OCI-LY7 (cell line): ENCODE measurements around the gene RFC3. TPM values are rescaled to one million over a fixed set of nuclear protein-coding genes. Genes with fewer than 3 reads are reported as not detected.

Source experiments
- BruUV-seq: library from RNA; stranded (reverse); fragments of 400-500 nt; replicated peaks from 2 replicates; lab custom pipeline; 2021; lab: Mats Ljungman, UMichigan
- CTCF ChIA-PET: fragments of 300-600 bp; sonication (Branson Sonifier 250); formaldehyde crosslinking; loops from one replicate; lab custom pipeline; 2022; ENCODE audit warnings: antibody characterized with exemption; ENCODE audit not compliant: unreplicated experiment; lab: Charles Lee
- POLR2A ChIA-PET: fragments of 300-600 bp; sonication (Branson Sonifier 250); formaldehyde crosslinking; loops from one replicate; lab custom pipeline; 2022; ENCODE audit warnings: antibody characterized with exemption; lab: Charles Lee
- DNase-seq: peaks from one replicate; pipeline ENCODE4 v3.0.0-alpha.2; 2015; ENCODE audit warnings: low spot score
- H2AFZ ChIP-seq: fragments of 200-600 bp; sonication (generic), shearing (Covaris generic); 2 replicates; pipeline ENCODE4 v1.6.1; 2014; ENCODE audit warnings: mild to moderate bottlenecking, antibody characterized with exemption, low read length, moderate library complexity
- H3K27ac ChIP-seq: fragments of 200-600 bp; sonication (generic); 2 replicates; pipeline ENCODE4 v1.5.1; 2014; ENCODE audit warnings: mixed run types, low read depth, mild to moderate bottlenecking, moderate library complexity, low read length, inconsistent platforms; ENCODE audit not compliant: poor library complexity, severe bottlenecking
- H3K36me3 ChIP-seq: fragments of 200-600 bp; sonication (generic); 2 replicates; pipeline ENCODE4 v1.6.1; 2014; ENCODE audit warnings: mild to moderate bottlenecking, antibody characterized with exemption, low read length, moderate library complexity, mixed read lengths; ENCODE audit not compliant: insufficient read depth
- H3K4me1 ChIP-seq: fragments of 200-600 bp; sonication (generic); 2 replicates; pipeline ENCODE4 v1.5.1; 2014; ENCODE audit warnings: mild to moderate bottlenecking, low read length; ENCODE audit not compliant: insufficient read depth, poor library complexity, severe bottlenecking
- H3K4me2 ChIP-seq: fragments of 200-600 bp; sonication (generic); 2 replicates; pipeline ENCODE4 v1.6.1; 2014; ENCODE audit warnings: mild to moderate bottlenecking, low read length
- H3K4me3 ChIP-seq: fragments of 200-600 bp; sonication (generic); 2 replicates; pipeline ENCODE4 v1.5.1; 2014; ENCODE audit warnings: mild to moderate bottlenecking, low read depth, low read length; ENCODE audit not compliant: poor library complexity, severe bottlenecking
- H3K79me2 ChIP-seq: fragments of 200-600 bp; sonication (generic); 2 replicates; pipeline ENCODE4 v1.6.1; 2016; ENCODE audit warnings: low read depth, mild to moderate bottlenecking, low read length, moderate library complexity, mixed read lengths; ENCODE audit not compliant: insufficient read depth
- H3K9me2 ChIP-seq: fragments of 200-600 bp; sonication (generic); 2 replicates; pipeline ENCODE4 v1.6.1; 2016; ENCODE audit warnings: mild to moderate bottlenecking, low read length, mixed read lengths; ENCODE audit not compliant: insufficient read depth
- H3K9me3 ChIP-seq: fragments of 200-600 bp; sonication (generic); 2 replicates; pipeline ENCODE4 v1.6.1; 2014; ENCODE audit warnings: mild to moderate bottlenecking, mixed run types, low read length, mixed read lengths
- H4K20me1 ChIP-seq: fragments of 200-600 bp; sonication (generic); 2 replicates; pipeline ENCODE4 v1.6.1; 2014; ENCODE audit warnings: mild to moderate bottlenecking, antibody characterized with exemption, low read length, moderate library complexity, mixed read lengths; ENCODE audit not compliant: insufficient read depth
- CTCF ChIP-seq: fragments of 200-600 bp; sonication (generic); conservative IDR thresholded peaks from 2 replicates; pipeline ENCODE4 v1.5.1; 2014; ENCODE audit warnings: mild to moderate bottlenecking, antibody characterized with exemption, low read length, moderate library complexity, mixed read lengths
- EZH2phosphoT487 ChIP-seq: fragments of 200-600 bp; sonication (generic); IDR thresholded peaks from 2 replicates; pipeline ENCODE4 v1.6.1; 2018; ENCODE audit warnings: low read depth, borderline replicate concordance, mild to moderate bottlenecking, mixed run types, antibody characterized with exemption, low read length, moderate library complexity, mixed read lengths
- intact Hi-C: fragments of 100-400 bp; cut with micrococcal nuclease; formaldehyde crosslinking; loops from one replicate; pipeline ENCODE4 v1.10.0; 2022; ENCODE audit not compliant: unreplicated experiment
- total RNA-seq, 2 experiments: library from RNA; depleted of rRNA in 1 of 2; stranded (reverse); fragments of >200 nt in 1 of 2; shearing (Covaris generic) in 1 of 2; gene quantifications; 2 replicates each; pipeline ENCODE4 v1.2.3, GENCODE V29; 2014 to 2022

The RFC3 gene
- total RNA-seq, 2 experiments from 2014 or later, result 108 to 118 TPM

GRCh38 chr13:33849211-33849610 lies 31.3 kb downstream of the RFC3 start:
- Histone ChIP-seq H3K36me3 (peaks cover 92% of the 10 kb centered on the region), H3K9me3 (no peaks in the 10 kb centered on the region; the same call in 1 of the 2 replicates), H3K4me1 (peaks cover 5% of the 10 kb centered on the region), H3K27ac (no peak overlapping the region), H3K79me2 (no peaks in the 10 kb centered on the region), H3K9me2 (no peaks in the 10 kb centered on the region), H4K20me1 (no peaks in the 10 kb centered on the region), H2AFZ (no peak overlapping the region), H3K4me2 (no peak overlapping the region), H3K4me3 (no peak overlapping the region)
- ChIA-PET POLR2A (interaction anchor here (1.0 kb wide), 1 partner anchor 49 kb away, joined by 3 read pairs; no protein-coding TSS in a partner anchor), CTCF (interaction anchor here (1.1 kb wide), 1 partner anchor 88 kb away, joined by 3 read pairs; no protein-coding TSS in a partner anchor)
- no peak for DNase-seq
- no peak for TF ChIP-seq CTCF
- no peak for TF ChIP-seq EZH2phosphoT487
- no TSS peak for BruUV-seq
- intact Hi-C loops, result no loop called here

GRCh38 chr13:33855371-33855895 lies 37.5 kb downstream of the RFC3 start:
- peaks cover 29% of the 10 kb centered on the region for H3K4me1 ChIP-seq
- no peak overlapping the region for H2AFZ ChIP-seq
- H3K9me2 ChIP-seq, result no peaks in the 10 kb centered on the region
- BruUV-seq, result no TSS peak
- no peaks in the 10 kb centered on the region for H4K20me1 ChIP-seq
- H3K27ac ChIP-seq, result peak overlapping the region; percentile 13
- TF ChIP-seq CTCF, result no peak
- no peak for TF ChIP-seq EZH2phosphoT487
- H3K9me3 ChIP-seq, result peaks cover 11% of the 10 kb centered on the region; the same call in 1 of the 2 replicates
- DNase-seq, result peak; percentile 21
- ChIA-PET POLR2A (interaction anchor here (0.6 to 1.4 kb wide), 3 partner anchors 10 to 82 kb away, joined by 3 to 5 read pairs (median 4); no protein-coding TSS in a partner anchor), CTCF (no interaction called here)
- intact Hi-C loops, result no loop called here
- H3K4me2 ChIP-seq, result peak overlapping the region; percentile 40
- peaks cover 86% of the 10 kb centered on the region for H3K36me3 ChIP-seq
- no peaks in the 10 kb centered on the region for H3K79me2 ChIP-seq
- H3K4me3 ChIP-seq, result peak overlapping the region; percentile 20

GRCh38 chr13:33859691-33860303 lies 41.8 kb downstream of the RFC3 start:
- Histone ChIP-seq H3K4me2 (no peak overlapping the region), H3K79me2 (no peaks in the 10 kb centered on the region), H3K36me3 (peaks cover 59% of the 10 kb centered on the region), H3K4me3 (no peak overlapping the region), H3K9me3 (peaks cover 15% of the 10 kb centered on the region; the same call in 1 of the 2 replicates), H4K20me1 (no peaks in the 10 kb centered on the region), H3K27ac (no peak overlapping the region), H2AFZ (no peak overlapping the region), H3K4me1 (peaks cover 20% of the 10 kb centered on the region), H3K9me2 (no peaks in the 10 kb centered on the region)
- intact Hi-C loops, result no loop called here
- no peak for DNase-seq
- BruUV-seq, result no TSS peak
- CTCF ChIA-PET, result no interaction called here
- TF ChIP-seq CTCF, result no peak
- TF ChIP-seq EZH2phosphoT487, result no peak
- POLR2A ChIA-PET, result no interaction called here
